DND-41 (cell line): ENCODE results near the gene RHOF.

Source experiments
- ATAC-seq: fragments of 200-7000 bp; cut with Tn5 transposase; 3 replicates; pipeline ENCODE4 v1.9.1; 2021; ENCODE audit warnings: low read depth; ENCODE audit not compliant: insufficient read depth
- DNase-seq: peaks from one replicate; pipeline ENCODE4 v3.0.0-alpha.2; 2020
- H2AFZ ChIP-seq: 2 replicates; pipeline ENCODE4 v1.6.0; 2012; ENCODE audit warnings: low read depth, low read length
- H3K27ac ChIP-seq: 2 replicates; pipeline ENCODE4 v1.5.1; 2012; ENCODE audit warnings: low read length, inconsistent platforms
- H3K27me3 ChIP-seq: fragments of 200-600 bp; sonication (generic); 2 replicates; pipeline ENCODE4 v1.6.0; 2012; ENCODE audit warnings: low read length, mild to moderate bottlenecking, inconsistent platforms; ENCODE audit not compliant: insufficient read depth, poor library complexity
- H3K36me3 ChIP-seq: 2 replicates; pipeline ENCODE4 v1.5.1; 2012; ENCODE audit warnings: low read length, inconsistent platforms; ENCODE audit not compliant: insufficient read depth
- H3K4me1 ChIP-seq: 2 replicates; pipeline ENCODE4 v1.5.1; 2012; ENCODE audit warnings: mild to moderate bottlenecking, low read length; ENCODE audit not compliant: insufficient read depth
- H3K4me2 ChIP-seq: 2 replicates; pipeline ENCODE4 v1.6.0; 2012; ENCODE audit warnings: mild to moderate bottlenecking, moderate library complexity, low read length, inconsistent platforms; ENCODE audit not compliant: insufficient read depth
- H3K4me3 ChIP-seq, 2 experiments: fragments of 200-600 bp in 1 of 2; shearing (Covaris generic) in 1 of 2; 2 replicates each; pipeline ENCODE4 v1.5.1; 2012 to 2016; ENCODE audit warnings: inconsistent platforms in 2 of 2, low read length in 2 of 2, mild to moderate bottlenecking in 2 of 2, low read depth in 1 of 2, moderate library complexity in 1 of 2
- H3K79me2 ChIP-seq: 2 replicates; pipeline ENCODE4 v1.6.0; 2012; ENCODE audit warnings: low read length, inconsistent platforms; ENCODE audit not compliant: insufficient read depth
- H3K9ac ChIP-seq: 2 replicates; pipeline ENCODE4 v1.6.0; 2012; ENCODE audit warnings: low read depth, mild to moderate bottlenecking, inconsistent platforms, low read length, moderate library complexity
- H3K9me3 ChIP-seq: 2 replicates; pipeline ENCODE4 v1.5.1; 2012; ENCODE audit warnings: low read length, moderate library complexity, mild to moderate bottlenecking, inconsistent platforms; ENCODE audit not compliant: insufficient read depth, severe bottlenecking
- H4K20me1 ChIP-seq: 2 replicates; pipeline ENCODE4 v1.6.0; 2012; ENCODE audit warnings: low read length; ENCODE audit not compliant: insufficient read depth
- CTCF ChIP-seq: IDR thresholded peaks from 2 replicates; pipeline ENCODE4 v1.5.1; 2012; ENCODE audit warnings: borderline replicate concordance, low read length, moderate library complexity, mild to moderate bottlenecking; ENCODE audit not compliant: poor library complexity, severe bottlenecking; ENCODE audit errors: extremely low read depth
- EZH2 ChIP-seq: IDR thresholded peaks from 3 replicates; pipeline ENCODE4 v1.6.1; 2012; ENCODE audit warnings: borderline replicate concordance, low read depth, mild to moderate bottlenecking, moderate library complexity, low read length, inconsistent platforms; ENCODE audit not compliant: severe bottlenecking

The RHOF gene

DNA sequence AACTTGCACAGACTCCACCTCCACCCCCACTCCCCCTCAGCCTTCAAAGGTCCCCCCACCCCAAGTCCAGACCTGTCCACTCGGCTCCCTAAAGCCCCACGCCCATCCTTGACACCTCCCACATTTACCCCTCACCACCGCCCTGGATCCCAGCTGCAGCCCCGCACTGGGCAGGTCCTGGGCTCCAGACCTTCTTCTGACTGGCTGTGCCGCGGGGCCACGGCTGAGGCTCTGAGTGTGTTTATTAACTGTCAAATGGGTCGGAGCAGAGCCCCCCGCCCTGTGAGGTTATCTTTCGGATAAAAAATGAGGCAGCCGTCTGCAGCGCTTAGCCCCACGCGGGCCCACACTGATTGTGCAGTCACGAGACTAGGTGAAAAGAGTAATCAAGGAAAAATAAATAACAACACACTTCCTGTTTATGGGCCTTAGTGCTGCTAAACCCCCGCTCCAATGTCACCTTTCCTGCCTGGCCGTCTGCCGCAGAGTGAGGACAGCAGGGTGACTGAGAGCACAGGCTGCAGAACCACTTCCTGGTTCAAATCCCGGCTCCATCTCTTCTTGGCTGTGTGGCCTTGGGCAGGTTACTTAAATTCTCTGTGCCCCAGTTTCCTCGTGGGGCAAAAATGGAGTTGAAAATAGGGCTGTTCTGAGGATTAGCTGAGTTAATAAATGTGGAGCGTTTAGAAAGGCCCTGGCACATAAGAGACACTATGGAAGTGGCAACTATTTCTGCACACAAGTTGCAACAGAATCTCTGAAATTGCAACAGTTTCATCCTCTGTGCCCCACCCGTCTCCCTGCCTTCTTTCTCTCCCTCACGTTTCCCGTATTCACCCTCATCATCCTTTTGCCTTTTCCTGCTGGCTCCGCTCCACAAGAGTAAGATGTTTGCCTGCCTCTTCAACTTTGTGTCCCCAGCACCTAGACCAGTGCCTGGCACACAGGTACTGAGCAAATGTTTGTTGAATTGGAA is 19.7 kb upstream of the RHOF start:
- H3K27me3 ChIP-seq, result no peaks in the 10 kb centered on the region
- H3K9me3 ChIP-seq, result no peaks in the 10 kb centered on the region
- H2AFZ ChIP-seq, result no peak overlapping the region
- no peak for ATAC-seq
- DNase-seq, result no peak
- no peak for TF ChIP-seq EZH2
- TF ChIP-seq CTCF, result no peak
- peaks cover 94% of the 10 kb centered on the region for H3K79me2 ChIP-seq
- peak overlapping the region; percentile 50; the same call in 1 of the 2 replicates for H3K9ac ChIP-seq
- H3K27ac ChIP-seq, result peak overlapping the region; percentile 86
- H3K4me3 ChIP-seq, result no peak overlapping the region; a peak in 1 of 4 replicates
- H4K20me1 ChIP-seq, result peaks cover 76% of the 10 kb centered on the region
- peak overlapping the region; percentile 88 for H3K4me2 ChIP-seq
- H3K4me1 ChIP-seq, result peaks cover 56% of the 10 kb centered on the region
- H3K36me3 ChIP-seq, result peaks cover 90% of the 10 kb centered on the region

GRCh38 chr12:121812320-121812871 is 18.9 kb upstream of the RHOF start:
- Histone ChIP-seq H3K27ac (peak overlapping the region; percentile 86), H3K9ac (peak overlapping the region; percentile 50), H2AFZ (no peak overlapping the region), H3K27me3 (no peaks in the 10 kb centered on the region), H4K20me1 (peaks cover 77% of the 10 kb centered on the region), H3K4me3 (peak overlapping the region; percentile 17 to 57; a peak in 3 of 4 replicates), H3K79me2 (peaks cover 95% of the 10 kb centered on the region), H3K9me3 (no peaks in the 10 kb centered on the region), H3K36me3 (peaks cover 90% of the 10 kb centered on the region), H3K4me2 (peak overlapping the region; percentile 88), H3K4me1 (peaks cover 64% of the 10 kb centered on the region)
- ATAC-seq (no peak), DNase-seq (no peak)
- no peak for TF ChIP-seq EZH2
- TF ChIP-seq CTCF, result no peak

GRCh38 chr12:121811434-121812319 is 18.2 kb upstream of the RHOF start:
- DNase-seq, result peak; percentile 93
- H2AFZ ChIP-seq, result no peak overlapping the region
- H3K27ac ChIP-seq, result peak overlapping the region; percentile 86
- H3K36me3 ChIP-seq, result peaks cover 89% of the 10 kb centered on the region
- peak overlapping the region; percentile 17 to 57; a peak in 3 of 4 replicates for H3K4me3 ChIP-seq
- H3K4me2 ChIP-seq, result peak overlapping the region; percentile 88
- peaks cover 71% of the 10 kb centered on the region for H3K4me1 ChIP-seq
- H3K9me3 ChIP-seq, result no peaks in the 10 kb centered on the region
- TF ChIP-seq CTCF (peak; percentile 84), EZH2 (no peak)
- H3K79me2 ChIP-seq, result peaks cover 96% of the 10 kb centered on the region
- peak; percentile 91 for ATAC-seq
- H4K20me1 ChIP-seq, result peaks cover 76% of the 10 kb centered on the region
- peak overlapping the region; percentile 50 for H3K9ac ChIP-seq
- H3K27me3 ChIP-seq, result no peaks in the 10 kb centered on the region
